ENCODE measurements around the gene ACSL6. TPM values are rescaled to one million over a fixed set of nuclear protein-coding genes. Genes with fewer than 3 reads are reported as not detected.

The ACSL6 gene
- total RNA-seq, 1 experiment from 2014 or later: 4.8 TPM

DNA sequence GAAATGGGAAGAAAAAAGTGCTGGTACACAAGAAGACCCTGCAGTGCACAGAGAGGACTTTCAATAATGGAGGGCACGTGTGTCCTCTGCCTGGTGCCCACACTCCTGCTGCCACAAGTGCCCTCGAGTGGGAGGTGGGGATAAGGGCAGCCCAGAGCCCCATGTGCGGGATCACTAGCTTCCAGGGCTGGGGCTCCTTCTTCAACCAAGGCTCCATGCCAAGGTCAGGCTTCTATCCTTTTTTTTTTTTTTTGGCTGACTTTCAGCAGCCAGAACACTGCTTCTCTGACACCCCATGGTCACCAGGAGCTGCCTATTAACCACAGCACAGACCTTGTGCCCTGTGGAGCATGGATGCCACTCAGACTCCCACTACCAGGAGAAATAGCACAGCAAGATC is 7.5 kb downstream of the ACSL6 start (continued):
- TF ChIP-seq ZNF532 (CRISPR knock-in tag; IDR thresholded peaks at IDR 0.05; ENCODE audit: borderline replicate concordance) (no peak), IRF2 (CRISPR knock-in tag; IDR thresholded peaks at IDR 0.05; ENCODE audit: borderline replicate concordance, low read depth) (no peak), RELA (CRISPR knock-in tag; IDR thresholded peaks at IDR 0.05; ENCODE audit: borderline replicate concordance) (no peak), ZBTB21 (CRISPR knock-in tag; IDR thresholded peaks at IDR 0.05; ENCODE audit: borderline replicate concordance) (no peak), KAT7 (CRISPR knock-in tag; IDR thresholded peaks at IDR 0.05; ENCODE audit: borderline replicate concordance) (no peak), CREM (CRISPR knock-in tag; IDR thresholded peaks at IDR 0.05) (no peak)
- TF ChIP-seq, protein P1, sequence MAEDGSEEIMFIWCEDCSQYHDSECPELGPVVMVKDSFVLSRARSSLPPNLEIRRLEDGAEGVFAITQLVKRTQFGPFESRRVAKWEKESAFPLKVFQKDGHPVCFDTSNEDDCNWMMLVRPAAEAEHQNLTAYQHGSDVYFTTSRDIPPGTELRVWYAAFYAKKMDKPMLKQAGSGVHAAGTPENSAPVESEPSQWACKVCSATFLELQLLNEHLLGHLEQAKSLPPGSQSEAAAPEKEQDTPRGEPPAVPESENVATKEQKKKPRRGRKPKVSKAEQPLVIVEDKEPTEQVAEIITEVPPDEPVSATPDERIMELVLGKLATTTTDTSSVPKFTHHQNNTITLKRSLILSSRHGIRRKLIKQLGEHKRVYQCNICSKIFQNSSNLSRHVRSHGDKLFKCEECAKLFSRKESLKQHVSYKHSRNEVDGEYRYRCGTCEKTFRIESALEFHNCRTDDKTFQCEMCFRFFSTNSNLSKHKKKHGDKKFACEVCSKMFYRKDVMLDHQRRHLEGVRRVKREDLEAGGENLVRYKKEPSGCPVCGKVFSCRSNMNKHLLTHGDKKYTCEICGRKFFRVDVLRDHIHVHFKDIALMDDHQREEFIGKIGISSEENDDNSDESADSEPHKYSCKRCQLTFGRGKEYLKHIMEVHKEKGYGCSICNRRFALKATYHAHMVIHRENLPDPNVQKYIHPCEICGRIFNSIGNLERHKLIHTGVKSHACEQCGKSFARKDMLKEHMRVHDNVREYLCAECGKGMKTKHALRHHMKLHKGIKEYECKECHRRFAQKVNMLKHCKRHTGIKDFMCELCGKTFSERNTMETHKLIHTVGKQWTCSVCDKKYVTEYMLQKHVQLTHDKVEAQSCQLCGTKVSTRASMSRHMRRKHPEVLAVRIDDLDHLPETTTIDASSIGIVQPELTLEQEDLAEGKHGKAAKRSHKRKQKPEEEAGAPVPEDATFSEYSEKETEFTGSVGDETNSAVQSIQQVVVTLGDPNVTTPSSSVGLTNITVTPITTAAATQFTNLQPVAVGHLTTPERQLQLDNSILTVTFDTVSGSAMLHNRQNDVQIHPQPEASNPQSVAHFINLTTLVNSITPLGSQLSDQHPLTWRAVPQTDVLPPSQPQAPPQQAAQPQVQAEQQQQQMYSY (CRISPR knock-in tag; IDR thresholded peaks at IDR 0.05): no peak
- TF ChIP-seq, protein P2, sequence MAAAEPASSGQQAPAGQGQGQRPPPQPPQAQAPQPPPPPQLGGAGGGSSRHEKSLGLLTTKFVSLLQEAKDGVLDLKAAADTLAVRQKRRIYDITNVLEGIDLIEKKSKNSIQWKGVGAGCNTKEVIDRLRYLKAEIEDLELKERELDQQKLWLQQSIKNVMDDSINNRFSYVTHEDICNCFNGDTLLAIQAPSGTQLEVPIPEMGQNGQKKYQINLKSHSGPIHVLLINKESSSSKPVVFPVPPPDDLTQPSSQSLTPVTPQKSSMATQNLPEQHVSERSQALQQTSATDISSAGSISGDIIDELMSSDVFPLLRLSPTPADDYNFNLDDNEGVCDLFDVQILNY (CRISPR knock-in tag; IDR thresholded peaks at IDR 0.05): no peak

DNA sequence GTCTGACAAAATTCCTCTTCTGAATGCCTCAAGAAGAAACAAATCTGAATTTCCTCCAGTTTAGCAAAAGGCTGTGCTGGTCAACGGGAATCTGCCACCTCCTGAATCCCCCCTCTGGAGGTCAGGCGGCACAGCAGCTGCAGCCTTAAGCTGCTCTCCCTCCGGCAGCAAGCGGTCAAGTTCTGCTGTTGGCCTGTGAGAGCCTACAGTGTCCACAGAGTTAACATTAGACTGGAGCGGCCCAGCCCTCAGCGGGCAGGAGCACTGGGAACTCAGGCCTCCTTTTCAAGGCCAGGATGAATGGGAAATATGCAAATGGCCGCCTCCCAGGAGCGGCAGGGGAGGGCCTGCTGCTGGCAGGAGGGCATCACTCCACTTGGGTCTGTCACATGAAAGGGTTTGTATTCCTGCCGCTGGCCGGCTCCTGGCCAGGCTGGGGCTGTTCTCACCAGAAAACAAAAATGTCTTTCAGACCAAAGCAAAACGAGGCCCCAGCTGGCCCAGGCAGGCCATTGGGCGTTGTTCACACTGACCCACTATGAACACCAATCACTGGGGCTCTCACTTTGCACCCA is 8.2 kb downstream of the ACSL6 start:
- ChIA-PET CTCF (interaction anchor here (1.0 to 2.0 kb wide), 5 partner anchors 11 to 414 kb away, joined by 3 to 11 read pairs (median 7); partner anchors contain the start of gene FNIP1), POLR2A (no interaction called here)
- no peaks in the 10 kb centered on the region for H3K36me3 Mint-ChIP-seq
- peak overlapping the region; percentile 61 for H3K27ac Mint-ChIP-seq
- peaks cover 36% of the 10 kb centered on the region for H3K4me1 Mint-ChIP-seq
- no peaks in the 10 kb centered on the region for H3K9me3 Mint-ChIP-seq
- H3K4me3 Mint-ChIP-seq: no peak overlapping the region
- TF ChIP-seq, protein P3, sequence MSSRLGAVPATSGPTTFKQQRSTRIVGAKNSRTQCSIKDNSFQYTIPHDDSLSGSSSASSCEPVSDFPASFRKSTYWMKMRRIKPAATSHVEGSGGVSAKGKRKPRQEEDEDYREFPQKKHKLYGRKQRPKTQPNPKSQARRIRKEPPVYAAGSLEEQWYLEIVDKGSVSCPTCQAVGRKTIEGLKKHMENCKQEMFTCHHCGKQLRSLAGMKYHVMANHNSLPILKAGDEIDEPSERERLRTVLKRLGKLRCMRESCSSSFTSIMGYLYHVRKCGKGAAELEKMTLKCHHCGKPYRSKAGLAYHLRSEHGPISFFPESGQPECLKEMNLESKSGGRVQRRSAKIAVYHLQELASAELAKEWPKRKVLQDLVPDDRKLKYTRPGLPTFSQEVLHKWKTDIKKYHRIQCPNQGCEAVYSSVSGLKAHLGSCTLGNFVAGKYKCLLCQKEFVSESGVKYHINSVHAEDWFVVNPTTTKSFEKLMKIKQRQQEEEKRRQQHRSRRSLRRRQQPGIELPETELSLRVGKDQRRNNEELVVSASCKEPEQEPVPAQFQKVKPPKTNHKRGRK (CRISPR knock-in tag; IDR thresholded peaks at IDR 0.05; ENCODE audit: borderline replicate concordance): no peak
- no peak for TF ChIP-seq ARID4B (CRISPR knock-in tag; IDR thresholded peaks at IDR 0.05; ENCODE audit: borderline replicate concordance)
- TF ChIP-seq MAX (CRISPR knock-in tag; IDR thresholded peaks at IDR 0.05): 0 out of 2 replicates have a peak, but pooled peaks have one; percentile 19
- peak; percentile 34; the same call in 1 of the 2 replicates for TF ChIP-seq ZNF423 (CRISPR knock-in tag; IDR thresholded peaks at IDR 0.05)
- no peaks in the 10 kb centered on the region; the same call in 1 of the 2 replicates for H3K27me3 Mint-ChIP-seq (ENCODE audit: low read depth)
- peak; percentile 68 for DNase-seq (ENCODE audit: low spot score)
- ATAC-seq: peak; percentile 79
